Measurements from ENCODE around the gene ZNF550. TPM values are rescaled to one million over a fixed set of nuclear protein-coding genes. Genes with fewer than 3 reads are reported as not detected.

Gene ZNF550
- total RNA-seq, 1 experiment from 2014 or later: 3.1 TPM

DNA sequence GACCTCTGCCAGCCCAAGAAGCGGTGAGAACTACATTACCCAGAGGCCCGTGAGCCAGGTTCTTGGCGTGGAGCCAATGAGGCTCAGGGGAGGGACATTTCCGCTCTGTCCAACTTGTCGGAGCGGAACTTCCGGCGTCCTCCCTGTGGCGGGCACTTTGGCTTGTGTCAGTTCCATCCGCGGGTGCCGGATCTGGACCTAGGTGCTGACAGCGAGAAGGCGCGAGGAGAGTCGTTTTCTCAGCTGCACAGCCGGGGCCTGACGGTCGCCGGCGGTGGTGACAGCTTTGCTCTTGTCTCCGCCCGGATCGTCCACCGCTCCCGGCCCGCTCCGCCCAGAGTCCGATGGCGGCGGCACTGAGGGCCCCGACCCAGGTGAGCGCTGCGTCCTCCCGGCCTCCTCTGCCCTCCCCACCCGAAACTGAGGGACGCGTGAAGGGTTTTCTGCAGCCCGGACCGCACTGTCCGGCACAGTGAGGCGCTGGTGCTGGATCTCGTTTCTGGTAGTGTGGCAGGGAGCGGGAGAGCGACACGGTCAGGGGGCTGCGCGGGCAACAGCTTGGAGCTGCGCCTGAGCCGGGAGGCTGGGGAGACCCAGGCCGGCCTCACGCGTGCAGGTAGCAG is 40.2 kb upstream of the ZNF550 start, which contains the start of gene ZNF530 (continued):
- TF ChIP-seq, protein P1, sequence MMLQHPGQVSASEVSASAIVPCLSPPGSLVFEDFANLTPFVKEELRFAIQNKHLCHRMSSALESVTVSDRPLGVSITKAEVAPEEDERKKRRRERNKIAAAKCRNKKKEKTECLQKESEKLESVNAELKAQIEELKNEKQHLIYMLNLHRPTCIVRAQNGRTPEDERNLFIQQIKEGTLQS (IDR thresholded peaks at IDR 0.05): no peak
- no peak for TF ChIP-seq EZH2phosphoT487 (IDR thresholded peaks at IDR 0.05; ENCODE audit: borderline replicate concordance)

DNA sequence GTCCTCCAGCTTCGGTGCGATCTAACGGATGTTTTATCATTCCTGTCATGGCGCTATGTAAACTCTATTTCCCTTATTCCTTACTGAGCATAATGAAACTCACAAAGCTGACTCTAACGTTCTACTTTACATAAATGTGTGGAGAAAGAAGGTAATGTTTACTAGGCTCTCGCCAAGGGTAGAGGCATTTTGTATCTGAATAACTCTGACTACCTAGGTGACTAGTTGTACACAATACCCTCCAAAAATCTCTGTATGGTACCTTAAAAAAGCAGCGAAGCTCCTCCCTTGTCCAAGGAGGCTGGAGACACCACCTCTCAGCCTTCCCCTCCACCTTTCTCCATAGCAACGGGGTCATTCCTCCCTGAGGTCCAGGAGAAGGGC is 39.7 kb upstream of the ZNF550 start:
- Histone ChIP-seq H3K27ac (ENCODE audit: low read depth, low read length) (no peak overlapping the region), H3K4me1 (ENCODE audit: control insufficient read depth in 1 of 2, insufficient read depth in 2 of 2, low read length in 2 of 2) (peaks cover 2 to 6% of the 10 kb centered on the region in 2 experiments; a peak in 1 of 4 replicates), H3K9me3 (ENCODE audit: control insufficient read depth in 1 of 2, insufficient read depth in 1 of 2, low read depth in 1 of 2, low read length in 2 of 2) (peaks cover 0 to 12% of the 10 kb centered on the region in 2 experiments; a peak in 1 of 4 replicates), H3K9ac (ENCODE audit: low read length) (no peak overlapping the region), H3K4me3 (replicated peaks in 1 of 2; ENCODE audit: low read depth in 1 of 2, low read length in 2 of 2) (peak overlapping the region; percentile 73 to 74), H3K4me2 (ENCODE audit: low read length) (peak overlapping the region; percentile 82), H4K20me1 (ENCODE audit: insufficient read depth) (no peaks in the 10 kb centered on the region), H3K36me3 (ENCODE audit: control insufficient read depth in 1 of 2, insufficient read depth in 2 of 2, low read length in 2 of 2) (no peaks in the 10 kb centered on the region), H3K9me2 (ENCODE audit: insufficient read depth) (no peaks in the 10 kb centered on the region), H2AFZ (ENCODE audit: low read depth, low read length, poor library complexity, severe bottlenecking) (peak overlapping the region; percentile 29), H3K27me3 (ENCODE audit: insufficient read depth, low read length) (no peaks in the 10 kb centered on the region), H3K79me2 (ENCODE audit: insufficient read depth, low read length) (no peaks in the 10 kb centered on the region)
- ATAC-seq (no peak), DNase-seq (ENCODE audit: low read depth, low spot score) (no peak)
- CTCF ChIA-PET: no interaction called here
- no TSS peak for BruUV-seq (replicated peaks)
- POLR2A ChIA-PET: no interaction called here
- intact Hi-C loops (cut with micrococcal nuclease): loop anchor here (1.0 kb wide), 1 partner anchor 20 kb away; no protein-coding TSS in a partner anchor
- RAD21 ChIA-PET (ENCODE audit: low non-redundant PET in 1 of 2, low total read pairs in 2 of 2, uncharacterized antibody in 2 of 2, unreplicated experiment in 2 of 2): no interaction called here
- TF ChIP-seq, protein P2, sequence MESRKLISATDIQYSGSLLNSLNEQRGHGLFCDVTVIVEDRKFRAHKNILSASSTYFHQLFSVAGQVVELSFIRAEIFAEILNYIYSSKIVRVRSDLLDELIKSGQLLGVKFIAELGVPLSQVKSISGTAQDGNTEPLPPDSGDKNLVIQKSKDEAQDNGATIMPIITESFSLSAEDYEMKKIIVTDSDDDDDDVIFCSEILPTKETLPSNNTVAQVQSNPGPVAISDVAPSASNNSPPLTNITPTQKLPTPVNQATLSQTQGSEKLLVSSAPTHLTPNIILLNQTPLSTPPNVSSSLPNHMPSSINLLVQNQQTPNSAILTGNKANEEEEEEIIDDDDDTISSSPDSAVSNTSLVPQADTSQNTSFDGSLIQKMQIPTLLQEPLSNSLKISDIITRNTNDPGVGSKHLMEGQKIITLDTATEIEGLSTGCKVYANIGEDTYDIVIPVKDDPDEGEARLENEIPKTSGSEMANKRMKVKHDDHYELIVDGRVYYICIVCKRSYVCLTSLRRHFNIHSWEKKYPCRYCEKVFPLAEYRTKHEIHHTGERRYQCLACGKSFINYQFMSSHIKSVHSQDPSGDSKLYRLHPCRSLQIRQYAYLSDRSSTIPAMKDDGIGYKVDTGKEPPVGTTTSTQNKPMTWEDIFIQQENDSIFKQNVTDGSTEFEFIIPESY (IDR thresholded peaks at IDR 0.05; ENCODE audit: extremely low read depth, insufficient replicate concordance, low read length): no peak
- TF ChIP-seq TCF7L2 (IDR thresholded peaks at IDR 0.05; ENCODE audit: borderline replicate concordance, extremely low read depth, insufficient read depth, insufficient read length): no peak
- TF ChIP-seq FOSL1 (IDR thresholded peaks at IDR 0.05; ENCODE audit: low read depth): no peak
- TF ChIP-seq EZH2phosphoT487 (IDR thresholded peaks at IDR 0.05; ENCODE audit: borderline replicate concordance): no peak

Measured in HCT116 (cell line).